ENCODE results near the gene ASH1L.
A peak's percentile ranks its signal among the peaks of the same experiment; 100 is the strongest.
"Not testable (repeated sequence)": the region's sequence is repeated elsewhere in the genome, so short reads cannot be mapped to it uniquely, and the experiment has no call there.

ASH1L gene

GRCh38 chr1:155458111-155458510 is 104.5 kb downstream of the ASH1L start:
- CTCF ChIA-PET = interaction anchor here (0.6 kb wide), 1 partner anchor 18 kb away, joined by 3 read pairs; no protein-coding TSS in a partner anchor
- no peak for TF ChIP-seq BHLHE40 (IDR thresholded peaks at IDR 0.05; ENCODE audit: borderline replicate concordance)
- no peak for TF ChIP-seq TARDBP (IDR thresholded peaks at IDR 0.05)

GRCh38 chr1:155457266-155457665 is 105.3 kb downstream of the ASH1L start:
- ChIA-PET POLR2A (no interaction called here), CTCF (no interaction called here)
- no peak for TF ChIP-seq ELF4 (IDR thresholded peaks at IDR 0.05)
- TF ChIP-seq ZNF384 (IDR thresholded peaks at IDR 0.05) = no peak
- no peak for TF ChIP-seq HDGF (IDR thresholded peaks at IDR 0.05; ENCODE audit: borderline replicate concordance)
- TF ChIP-seq L3MBTL2 (conservative IDR thresholded peaks at IDR 0.05) = no peak
- no peak for TF ChIP-seq PKNOX1 (IDR thresholded peaks at IDR 0.05)
- TF ChIP-seq FOXA1 (IDR thresholded peaks at IDR 0.05) = no peak
- TF ChIP-seq TARDBP (IDR thresholded peaks at IDR 0.05) = no peak
- TF ChIP-seq SP1 (IDR thresholded peaks at IDR 0.05) = no peak
- no peak for TF ChIP-seq LEF1 (IDR thresholded peaks at IDR 0.05; ENCODE audit: borderline replicate concordance)
- DNase-seq (ENCODE audit: extremely low spot score) = no peak

More at GRCh38 chr1:155458111-155458510, 104.5 kb downstream of the ASH1L start:
- DNase-seq (ENCODE audit: extremely low spot score) = no peak
- POLR2A ChIA-PET = no interaction called here

- ChIA-PET CTCF (no interaction called here), POLR2A (no interaction called here)
- no peak for TF ChIP-seq BHLHE40 (IDR thresholded peaks at IDR 0.05; ENCODE audit: borderline replicate concordance)
- TF ChIP-seq L3MBTL2 (conservative IDR thresholded peaks at IDR 0.05) = no peak
- TF ChIP-seq ELF4 (IDR thresholded peaks at IDR 0.05) = no peak
- TF ChIP-seq FOXA1 (IDR thresholded peaks at IDR 0.05) = no peak
- TF ChIP-seq SP1 (IDR thresholded peaks at IDR 0.05) = no peak
- no peak for TF ChIP-seq HDGF (IDR thresholded peaks at IDR 0.05; ENCODE audit: borderline replicate concordance)
- TF ChIP-seq PKNOX1 (IDR thresholded peaks at IDR 0.05) = no peak
- no peak for DNase-seq (ENCODE audit: extremely low spot score)
Measured at GRCh38 chr1:155455588-155456195, 106.9 kb downstream of the ASH1L start.

- DNase-seq (ENCODE audit: extremely low spot score) = no peak
- POLR2A ChIA-PET = no interaction called here
- CTCF ChIA-PET = no interaction called here
- TF ChIP-seq ZNF384 (IDR thresholded peaks at IDR 0.05) (no peak), ELF4 (IDR thresholded peaks at IDR 0.05) (no peak), SP1 (IDR thresholded peaks at IDR 0.05) (no peak), HDGF (IDR thresholded peaks at IDR 0.05; ENCODE audit: borderline replicate concordance) (no peak), CTBP1 (IDR thresholded peaks at IDR 0.05; ENCODE audit: borderline replicate concordance) (no peak), FOXA1 (IDR thresholded peaks at IDR 0.05) (no peak), LEF1 (IDR thresholded peaks at IDR 0.05; ENCODE audit: borderline replicate concordance) (no peak)
Measured at GRCh38 chr1:155454096-155454495, 108.5 kb downstream of the ASH1L start.

GRCh38 chr1:155453141-155453540 is 109.5 kb downstream of the ASH1L start:
- TF ChIP-seq TARDBP (IDR thresholded peaks at IDR 0.05) (no peak), NFRKB (IDR thresholded peaks at IDR 0.05) (no peak), HDGF (IDR thresholded peaks at IDR 0.05; ENCODE audit: borderline replicate concordance) (no peak), L3MBTL2 (conservative IDR thresholded peaks at IDR 0.05) (no peak), SUZ12 (IDR thresholded peaks at IDR 0.05) (no peak)
- DNase-seq (ENCODE audit: extremely low spot score) = no peak
- CTCF ChIA-PET = no interaction called here
- POLR2A ChIA-PET = no interaction called here

- POLR2A ChIA-PET = no interaction called here
- TF ChIP-seq L3MBTL2 (conservative IDR thresholded peaks at IDR 0.05) (no peak), NFRKB (IDR thresholded peaks at IDR 0.05) (no peak), SUZ12 (IDR thresholded peaks at IDR 0.05) (no peak), CTBP1 (IDR thresholded peaks at IDR 0.05; ENCODE audit: borderline replicate concordance) (no peak), SP1 (IDR thresholded peaks at IDR 0.05) (no peak), PKNOX1 (IDR thresholded peaks at IDR 0.05) (no peak)
- CTCF ChIA-PET = no interaction called here
- no peak for DNase-seq (ENCODE audit: extremely low spot score)
Measured at GRCh38 chr1:155451199-155451598, 111.4 kb downstream of the ASH1L start.

- POLR2A ChIA-PET; DNase-seq (ENCODE audit: extremely low spot score): not testable (repeated sequence)
- TF ChIP-seq ZNF384 (IDR thresholded peaks at IDR 0.05) = peak; percentile 70; the same call in 1 of the 2 replicates
- CTCF ChIA-PET = interaction anchor here (0.6 kb wide), 1 partner anchor 126 kb away, joined by 3 read pairs; no protein-coding TSS in a partner anchor
Measured at GRCh38 chr1:155442431-155442830, 120.2 kb downstream of the ASH1L start.

- no peak for TF ChIP-seq FOXA1 (IDR thresholded peaks at IDR 0.05)
- TF ChIP-seq PKNOX1 (IDR thresholded peaks at IDR 0.05) = no peak
- TF ChIP-seq TARDBP (IDR thresholded peaks at IDR 0.05) = no peak
- no peak for TF ChIP-seq FOXK2 (IDR thresholded peaks at IDR 0.05)
- TF ChIP-seq HDGF (IDR thresholded peaks at IDR 0.05; ENCODE audit: borderline replicate concordance) = no peak
- TF ChIP-seq LEF1 (IDR thresholded peaks at IDR 0.05; ENCODE audit: borderline replicate concordance) = no peak
- no peak for TF ChIP-seq SUZ12 (IDR thresholded peaks at IDR 0.05)
- no peak for TF ChIP-seq L3MBTL2 (conservative IDR thresholded peaks at IDR 0.05)
- POLR2A ChIA-PET = no interaction called here
- CTCF ChIA-PET = no interaction called here
- no peak for DNase-seq (ENCODE audit: extremely low spot score)
Measured at GRCh38 chr1:155437405-155437804, 125.2 kb downstream of the ASH1L start.

GRCh38 chr1:155433831-155434389 is 128.7 kb downstream of the ASH1L start:
- DNase-seq (ENCODE audit: extremely low spot score); POLR2A ChIA-PET: not testable (repeated sequence)
- CTCF ChIA-PET = interaction anchor here (0.6 kb wide), 1 partner anchor 157 kb away, joined by 3 read pairs; no protein-coding TSS in a partner anchor

GRCh38 chr1:155433128-155433830 is 129.3 kb downstream of the ASH1L start:
- POLR2A ChIA-PET = not testable (repeated sequence)
- CTCF ChIA-PET = interaction anchor here (0.6 kb wide), 1 partner anchor 156 kb away, joined by 3 read pairs; no protein-coding TSS in a partner anchor

More at GRCh38 chr1:155433128-155433830, 129.3 kb downstream of the ASH1L start:
- not testable (repeated sequence) for DNase-seq (ENCODE audit: extremely low spot score)
